HepG2 (cell line): ENCODE results near the gene MED23. TPM values are rescaled to one million over a fixed set of nuclear protein-coding genes. Genes with fewer than 3 reads are reported as not detected.
A peak's percentile ranks its signal among the peaks of the same experiment; 100 is the strongest.

Source experiments
- BRD4 ChIP-seq: sonication (generic); formaldehyde crosslinking; IDR thresholded peaks from 2 replicates; pipeline ENCODE4 v1.4.0; 2020; ENCODE audit warnings: missing genetic modification reagents
- CCAR2 ChIP-seq: fragments of 200-400 bp; formaldehyde crosslinking; optimal IDR thresholded peaks from 2 replicates; pipeline ENCODE3; 2018; ENCODE audit warnings: low read depth, mild to moderate bottlenecking, low read length, moderate library complexity
- CHD2 ChIP-seq: IDR thresholded peaks from 2 replicates; pipeline ENCODE4 v1.6.1; 2011; ENCODE audit warnings: low read depth, low read length, improper control_type of control experiment
- HNF4G ChIP-seq, 2 experiments: sonication (generic) in 1 of 2; formaldehyde crosslinking in 1 of 2; IDR thresholded peaks; 2 replicates each; pipeline versions ENCODE4 v1.4.0 to v1.6.1; 2011 to 2020; ENCODE audit warnings: borderline replicate concordance in 2 of 2, low read depth in 2 of 2, mild to moderate bottlenecking in 2 of 2, low read length in 1 of 2, missing genetic modification reagents in 1 of 2, moderate library complexity in 1 of 2
- KDM1A ChIP-seq: IDR thresholded peaks from 2 replicates; pipeline ENCODE4 v1.6.1; 2016; ENCODE audit warnings: missing compliant biosample characterization
- MTF2 ChIP-seq: sonication (generic); formaldehyde crosslinking; IDR thresholded peaks from 2 replicates; pipeline ENCODE4 v1.5.0; 2020; ENCODE audit warnings: missing genetic modification reagents, borderline replicate concordance
- NFYB ChIP-seq: sonication (generic); formaldehyde crosslinking; IDR thresholded peaks from 2 replicates; pipeline ENCODE4 v1.4.0; 2020; ENCODE audit warnings: missing genetic modification reagents
- NR2F6 ChIP-seq, 2 experiments: IDR thresholded peaks; 2 replicates each; pipeline ENCODE4 v1.6.1; 2016; ENCODE audit warnings: antibody characterized with exemption in 1 of 2, mild to moderate bottlenecking in 1 of 2
- PRMT3 ChIP-seq: sonication (generic); formaldehyde crosslinking; IDR thresholded peaks from 2 replicates; pipeline ENCODE4 v1.8.1; 2022; ENCODE audit warnings: low read depth, mild to moderate bottlenecking, moderate library complexity, missing genetic modification reagents, borderline replicate concordance
- SMARCC2 ChIP-seq: fragments of 450-650 bp; IDR thresholded peaks from 2 replicates; pipeline ENCODE4 v1.6.1; 2017; ENCODE audit warnings: antibody characterized with exemption, mild to moderate bottlenecking
- ZC3H13 ChIP-seq: sonication (generic); formaldehyde crosslinking; IDR thresholded peaks from 2 replicates; pipeline ENCODE4 v1.8.1; 2023; ENCODE audit warnings: mild to moderate bottlenecking, missing genetic modification reagents, moderate library complexity
- ZKSCAN8 ChIP-seq: IDR thresholded peaks from 2 replicates; pipeline ENCODE4 v1.6.1; 2016; ENCODE audit warnings: borderline replicate concordance, missing genetic modification reagents, missing compliant biosample characterization
- ZNF12 ChIP-seq: sonication (generic); formaldehyde crosslinking; IDR thresholded peaks from 2 replicates; pipeline ENCODE4 v1.5.0; 2020; ENCODE audit warnings: missing genetic modification reagents
- ZNF235 ChIP-seq: sonication (generic); formaldehyde crosslinking; IDR thresholded peaks from 2 replicates; pipeline ENCODE4 v1.8.1; 2023; ENCODE audit warnings: mild to moderate bottlenecking, missing genetic modification reagents, borderline replicate concordance
- ZNF33A ChIP-seq: sonication (generic); formaldehyde crosslinking; IDR thresholded peaks from 2 replicates; pipeline ENCODE4 v1.5.1; 2020; ENCODE audit warnings: missing genetic modification reagents, mild to moderate bottlenecking, moderate library complexity, borderline replicate concordance
- ZNF44 ChIP-seq: sonication (generic); formaldehyde crosslinking; IDR thresholded peaks from 2 replicates; pipeline ENCODE4 v1.5.1; 2020; ENCODE audit warnings: mild to moderate bottlenecking, missing genetic modification reagents
- ZNF678 ChIP-seq: sonication (generic); formaldehyde crosslinking; IDR thresholded peaks from 2 replicates; pipeline ENCODE4 v1.4.0; 2020; ENCODE audit warnings: mild to moderate bottlenecking, missing genetic modification reagents
- ZNF7 ChIP-seq: IDR thresholded peaks from 2 replicates; pipeline ENCODE4 v1.6.1; 2016; ENCODE audit warnings: missing biosample characterization, missing genetic modification reagents
- ZNF713 ChIP-seq: sonication (generic); formaldehyde crosslinking; IDR thresholded peaks from 2 replicates; pipeline ENCODE4 v1.4.0; 2020; ENCODE audit warnings: mild to moderate bottlenecking, missing genetic modification reagents
- ZNF841 ChIP-seq: sonication (generic); formaldehyde crosslinking; IDR thresholded peaks from 2 replicates; pipeline ENCODE4 v1.8.1; 2023; ENCODE audit warnings: missing genetic modification reagents, borderline replicate concordance
- polyA plus RNA-seq, 8 experiments: library from polyadenylated mRNA; depleted of rRNA in 3 of 8; stranded (reverse) in 7 of 8; unstranded in 1 of 8; fragments of >200 nt; fragmentation: Illumina TruSeq in 4 of 8; extraction: Trizol in 4 of 8; gene quantifications; 2 replicates each; pipeline versions ENCODE4 v1.2.1 to v1.2.3, GENCODE V29; 2011 to 2016; ENCODE audit warnings: low read depth in 4 of 8, missing spikeins in 1 of 8, mixed read lengths in 1 of 8; ENCODE audit not compliant: insufficient read depth in 1 of 8
- total RNA-seq, 5 experiments: library from RNA; depleted of rRNA; stranded (reverse); fragments of >200 nt; fragmentation: Illumina TruSeq; extraction: Trizol; gene quantifications; 2 replicates each; pipeline ENCODE4 v1.2.3, GENCODE V29; 2016; ENCODE audit warnings: low read depth in 1 of 5
- TF ChIP-seq, protein P1 (sequence below): sonication (generic); formaldehyde crosslinking; conservative IDR thresholded peaks from 2 replicates; pipeline ENCODE4 v1.8.0; 2022; ENCODE audit warnings: mild to moderate bottlenecking, moderate library complexity, missing genetic modification reagents
- TF ChIP-seq, protein P2 (sequence below): sonication (generic); formaldehyde crosslinking; IDR thresholded peaks from 2 replicates; pipeline ENCODE4 v1.8.0; 2022; ENCODE audit warnings: mild to moderate bottlenecking, missing genetic modification reagents; ENCODE audit not compliant: insufficient replicate concordance
- TF ChIP-seq, protein P3 (sequence below): sonication (generic); formaldehyde crosslinking; IDR thresholded peaks from 2 replicates; pipeline ENCODE4 v1.8.1; 2023; ENCODE audit warnings: mild to moderate bottlenecking, inconsistent platforms, moderate library complexity, missing genetic modification reagents, borderline replicate concordance
- TF ChIP-seq, protein P4 (sequence below): sonication (generic); formaldehyde crosslinking; IDR thresholded peaks from 2 replicates; pipeline ENCODE4 v1.9.0; 2021; ENCODE audit warnings: missing genetic modification reagents, borderline replicate concordance

The MED23 gene
- total and polyA plus RNA-seq, 2 of the 13 experiments (the other 11 are each of a cell fraction or from before 2014, with no cell fraction given) = 34.9 to 50.5 TPM

DNA sequence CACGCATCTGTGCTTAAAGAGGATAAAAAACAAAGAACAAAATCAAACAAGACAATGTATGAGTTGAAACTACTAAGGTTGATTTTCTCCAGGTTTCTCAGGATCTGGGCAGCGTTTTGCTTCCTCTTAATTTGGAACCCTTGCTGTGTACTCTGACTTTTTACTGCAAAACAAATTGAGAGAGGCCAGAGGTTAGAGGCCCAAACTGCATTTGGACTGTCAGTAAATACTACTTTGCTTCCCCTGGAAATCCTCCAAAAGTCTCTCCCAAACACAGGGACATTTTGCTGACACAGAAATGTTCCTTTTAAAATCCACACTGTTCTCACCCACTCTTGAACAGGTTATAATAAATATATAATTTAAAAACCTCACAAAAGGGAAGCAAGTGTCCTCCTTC, 53.9 kb downstream of the MED23 start (continued):
- peak; percentile 91 for TF ChIP-seq HNF4G (IDR thresholded peaks at IDR 0.05; ENCODE audit: borderline replicate concordance, low read depth, low read length)
- peak; percentile 72; the same call in 1 of the 2 replicates for TF ChIP-seq HNF4G (CRISPR knock-in tag; IDR thresholded peaks at IDR 0.05; ENCODE audit: borderline replicate concordance, low read depth)
- no peak for TF ChIP-seq ZNF713 (CRISPR knock-in tag)
- no peak for TF ChIP-seq ZNF7
- TF ChIP-seq, protein P1, sequence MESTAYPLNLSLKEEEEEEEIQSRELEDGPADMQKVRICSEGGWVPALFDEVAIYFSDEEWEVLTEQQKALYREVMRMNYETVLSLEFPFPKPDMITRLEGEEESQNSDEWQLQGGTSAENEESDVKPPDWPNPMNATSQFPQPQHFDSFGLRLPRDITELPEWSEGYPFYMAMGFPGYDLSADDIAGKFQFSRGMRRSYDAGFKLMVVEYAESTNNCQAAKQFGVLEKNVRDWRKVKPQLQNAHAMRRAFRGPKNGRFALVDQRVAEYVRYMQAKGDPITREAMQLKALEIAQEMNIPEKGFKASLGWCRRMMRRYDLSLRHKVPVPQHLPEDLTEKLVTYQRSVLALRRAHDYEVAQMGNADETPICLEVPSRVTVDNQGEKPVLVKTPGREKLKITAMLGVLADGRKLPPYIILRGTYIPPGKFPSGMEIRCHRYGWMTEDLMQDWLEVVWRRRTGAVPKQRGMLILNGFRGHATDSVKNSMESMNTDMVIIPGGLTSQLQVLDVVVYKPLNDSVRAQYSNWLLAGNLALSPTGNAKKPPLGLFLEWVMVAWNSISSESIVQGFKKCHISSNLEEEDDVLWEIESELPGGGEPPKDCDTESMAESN = no peak
- no peak for TF ChIP-seq SMARCC2
- TF ChIP-seq, protein P2, sequence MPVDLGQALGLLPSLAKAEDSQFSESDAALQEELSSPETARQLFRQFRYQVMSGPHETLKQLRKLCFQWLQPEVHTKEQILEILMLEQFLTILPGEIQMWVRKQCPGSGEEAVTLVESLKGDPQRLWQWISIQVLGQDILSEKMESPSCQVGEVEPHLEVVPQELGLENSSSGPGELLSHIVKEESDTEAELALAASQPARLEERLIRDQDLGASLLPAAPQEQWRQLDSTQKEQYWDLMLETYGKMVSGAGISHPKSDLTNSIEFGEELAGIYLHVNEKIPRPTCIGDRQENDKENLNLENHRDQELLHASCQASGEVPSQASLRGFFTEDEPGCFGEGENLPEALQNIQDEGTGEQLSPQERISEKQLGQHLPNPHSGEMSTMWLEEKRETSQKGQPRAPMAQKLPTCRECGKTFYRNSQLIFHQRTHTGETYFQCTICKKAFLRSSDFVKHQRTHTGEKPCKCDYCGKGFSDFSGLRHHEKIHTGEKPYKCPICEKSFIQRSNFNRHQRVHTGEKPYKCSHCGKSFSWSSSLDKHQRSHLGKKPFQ (CRISPR knock-in tag) = no peak
- no peak for TF ChIP-seq ZNF235 (CRISPR knock-in tag)
- peak; percentile 24; the same call in 1 of the 2 replicates for TF ChIP-seq KDM1A (CRISPR knock-in tag)
- no peak for TF ChIP-seq PRMT3 (CRISPR knock-in tag)
- no peak for TF ChIP-seq CHD2
- no peak for TF ChIP-seq ZC3H13 (CRISPR knock-in tag)
- TF ChIP-seq ZKSCAN8 (CRISPR knock-in tag) = peak; percentile 63; the same call in 1 of the 2 replicates
- peak; percentile 99 for TF ChIP-seq NR2F6 (IDR thresholded peaks at IDR 0.05)
- peak; percentile 97 for TF ChIP-seq NR2F6 (CRISPR knock-in tag; IDR thresholded peaks at IDR 0.05)
- TF ChIP-seq, protein P3, sequence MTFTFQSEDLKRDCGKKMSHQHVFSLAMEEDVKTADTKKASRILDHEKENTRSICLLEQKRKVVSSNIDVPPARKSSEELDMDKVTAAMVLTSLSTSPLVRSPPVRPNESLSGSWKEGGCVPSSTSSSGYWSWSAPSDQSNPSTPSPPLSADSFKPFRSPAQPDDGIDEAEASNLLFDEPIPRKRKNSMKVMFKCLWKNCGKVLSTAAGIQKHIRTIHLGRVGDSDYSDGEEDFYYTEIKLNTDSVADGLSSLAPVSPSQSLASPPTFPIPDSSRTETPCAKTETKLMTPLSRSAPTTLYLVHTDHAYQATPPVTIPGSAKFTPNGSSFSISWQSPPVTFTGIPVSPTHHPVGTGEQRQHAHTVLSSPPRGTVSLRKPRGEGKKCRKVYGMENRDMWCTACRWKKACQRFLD = no peak
- TF ChIP-seq, protein P4, sequence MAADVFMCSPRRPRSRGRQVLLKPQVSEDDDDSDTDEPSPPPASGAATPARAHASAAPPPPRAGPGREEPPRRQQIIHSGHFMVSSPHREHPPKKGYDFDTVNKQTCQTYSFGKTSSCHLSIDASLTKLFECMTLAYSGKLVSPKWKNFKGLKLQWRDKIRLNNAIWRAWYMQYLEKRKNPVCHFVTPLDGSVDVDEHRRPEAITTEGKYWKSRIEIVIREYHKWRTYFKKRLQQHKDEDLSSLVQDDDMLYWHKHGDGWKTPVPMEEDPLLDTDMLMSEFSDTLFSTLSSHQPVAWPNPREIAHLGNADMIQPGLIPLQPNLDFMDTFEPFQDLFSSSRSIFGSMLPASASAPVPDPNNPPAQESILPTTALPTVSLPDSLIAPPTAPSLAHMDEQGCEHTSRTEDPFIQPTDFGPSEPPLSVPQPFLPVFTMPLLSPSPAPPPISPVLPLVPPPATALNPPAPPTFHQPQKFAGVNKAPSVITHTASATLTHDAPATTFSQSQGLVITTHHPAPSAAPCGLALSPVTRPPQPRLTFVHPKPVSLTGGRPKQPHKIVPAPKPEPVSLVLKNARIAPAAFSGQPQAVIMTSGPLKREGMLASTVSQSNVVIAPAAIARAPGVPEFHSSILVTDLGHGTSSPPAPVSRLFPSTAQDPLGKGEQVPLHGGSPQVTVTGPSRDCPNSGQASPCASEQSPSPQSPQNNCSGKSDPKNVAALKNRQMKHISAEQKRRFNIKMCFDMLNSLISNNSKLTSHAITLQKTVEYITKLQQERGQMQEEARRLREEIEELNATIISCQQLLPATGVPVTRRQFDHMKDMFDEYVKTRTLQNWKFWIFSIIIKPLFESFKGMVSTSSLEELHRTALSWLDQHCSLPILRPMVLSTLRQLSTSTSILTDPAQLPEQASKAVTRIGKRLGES (CRISPR knock-in tag) = no peak
- no peak for TF ChIP-seq ZNF841 (CRISPR knock-in tag)
- TF ChIP-seq MTF2 (CRISPR knock-in tag) = no peak
- no peak for TF ChIP-seq ZNF33A (CRISPR knock-in tag)
- TF ChIP-seq NFYB = no peak
- no peak for TF ChIP-seq ZNF12 (CRISPR knock-in tag)
- TF ChIP-seq ZNF678 (CRISPR knock-in tag) = no peak
- TF ChIP-seq CCAR2 = no peak
- TF ChIP-seq BRD4 (CRISPR knock-in tag) = no peak
- no peak for TF ChIP-seq ZNF44
